Measurements from ENCODE around the gene CUTC. TPM values are rescaled to one million over a fixed set of nuclear protein-coding genes. Genes with fewer than 3 reads are reported as not detected.

The CUTC gene
- total RNA-seq, 1 donor from 2014 or later: 25.4 TPM

GRCh38 chr10:99765672-99766301 lies 33.8 kb downstream of the CUTC start:
- intact Hi-C loops (cut with micrococcal nuclease): no loop called here
- Mint-ChIP-seq H3K36me3 (ENCODE audit: low read depth) (peaks cover 18% of the 10 kb centered on the region), H3K27me3 (no peaks in the 10 kb centered on the region), H3K27ac (no peak overlapping the region), H3K9me3 (peaks cover 3% of the 10 kb centered on the region), H3K4me1 (peaks cover 8% of the 10 kb centered on the region), H3K4me3 (no peak overlapping the region)
- DNase-seq (no peak), ATAC-seq (ENCODE audit: low read depth) (no peak)
- POLR2A ChIA-PET: interaction anchor here (0.7 kb wide), 1 partner anchor 448 kb away, joined by 4 read pairs; no protein-coding TSS in a partner anchor
- CTCF ChIA-PET: no interaction called here
- TF ChIP-seq CTCF (IDR thresholded peaks at IDR 0.05): no peak

GRCh38 chr10:99766302-99766681 lies 34.3 kb downstream of the CUTC start:
- peaks cover 14% of the 10 kb centered on the region for H3K36me3 Mint-ChIP-seq (ENCODE audit: low read depth)
- POLR2A ChIA-PET: interaction anchor here (0.7 kb wide), 1 partner anchor 447 kb away, joined by 4 read pairs; no protein-coding TSS in a partner anchor
- intact Hi-C loops (cut with micrococcal nuclease): no loop called here
- H3K4me3 Mint-ChIP-seq: no peak overlapping the region
- DNase-seq (no peak), ATAC-seq (ENCODE audit: low read depth) (no peak)
- peaks cover 8% of the 10 kb centered on the region for H3K4me1 Mint-ChIP-seq
- no peak for TF ChIP-seq CTCF (IDR thresholded peaks at IDR 0.05)
- no peaks in the 10 kb centered on the region for H3K27me3 Mint-ChIP-seq
- H3K9me3 Mint-ChIP-seq: peaks cover 3% of the 10 kb centered on the region
- CTCF ChIA-PET: no interaction called here
- no peak overlapping the region for H3K27ac Mint-ChIP-seq

GRCh38 chr10:99767901-99768300 lies 35.9 kb downstream of the CUTC start:
- CTCF ChIA-PET: no interaction called here
- H3K27ac Mint-ChIP-seq: no peak overlapping the region
- POLR2A ChIA-PET: interaction anchor here (0.6 kb wide), 1 partner anchor 28 kb away, joined by 6 read pairs; no protein-coding TSS in a partner anchor
- peaks cover 3% of the 10 kb centered on the region for H3K9me3 Mint-ChIP-seq
- no peak overlapping the region for H3K4me3 Mint-ChIP-seq
- TF ChIP-seq CTCF (IDR thresholded peaks at IDR 0.05): no peak
- no peaks in the 10 kb centered on the region for H3K27me3 Mint-ChIP-seq
- intact Hi-C loops (cut with micrococcal nuclease): no loop called here
- no peak for ATAC-seq (ENCODE audit: low read depth)
- peaks cover 5% of the 10 kb centered on the region for H3K36me3 Mint-ChIP-seq (ENCODE audit: low read depth)
- DNase-seq: no peak
- H3K4me1 Mint-ChIP-seq: peaks cover 8% of the 10 kb centered on the region

- ChIA-PET POLR2A (no interaction called here), CTCF (no interaction called here)
- ATAC-seq (ENCODE audit: low read depth): no peak
- Mint-ChIP-seq H3K4me3 (no peak overlapping the region), H3K9me3 (no peaks in the 10 kb centered on the region), H3K27ac (no peak overlapping the region), H3K4me1 (peaks cover 8% of the 10 kb centered on the region), H3K36me3 (ENCODE audit: low read depth) (peaks cover 2% of the 10 kb centered on the region), H3K27me3 (no peaks in the 10 kb centered on the region)
- TF ChIP-seq CTCF (IDR thresholded peaks at IDR 0.05): no peak
- intact Hi-C loops (cut with micrococcal nuclease): no loop called here
- no peak for DNase-seq
These were observed 36.5 kb downstream of the CUTC start for GRCh38 chr10:99768556-99768955.

- ATAC-seq (ENCODE audit: low read depth) (no peak), DNase-seq (no peak)
- no peaks in the 10 kb centered on the region for H3K9me3 Mint-ChIP-seq
- ChIA-PET CTCF (no interaction called here), POLR2A (no interaction called here)
- no peak overlapping the region for H3K27ac Mint-ChIP-seq
- intact Hi-C loops (cut with micrococcal nuclease): no loop called here
- H3K4me3 Mint-ChIP-seq: no peak overlapping the region
- peaks cover 6% of the 10 kb centered on the region for H3K4me1 Mint-ChIP-seq
- no peak for TF ChIP-seq CTCF (IDR thresholded peaks at IDR 0.05)
- H3K27me3 Mint-ChIP-seq: no peaks in the 10 kb centered on the region
- H3K36me3 Mint-ChIP-seq (ENCODE audit: low read depth): no peaks in the 10 kb centered on the region
These were observed 37.7 kb downstream of the CUTC start for GRCh38 chr10:99769706-99770105.

Data from activated B cell treated with CpG ODN at 0.5 μM for 24 hours (primary cell).